ENCODE measurements around the gene ZNF628.

ZNF628 gene

DNA sequence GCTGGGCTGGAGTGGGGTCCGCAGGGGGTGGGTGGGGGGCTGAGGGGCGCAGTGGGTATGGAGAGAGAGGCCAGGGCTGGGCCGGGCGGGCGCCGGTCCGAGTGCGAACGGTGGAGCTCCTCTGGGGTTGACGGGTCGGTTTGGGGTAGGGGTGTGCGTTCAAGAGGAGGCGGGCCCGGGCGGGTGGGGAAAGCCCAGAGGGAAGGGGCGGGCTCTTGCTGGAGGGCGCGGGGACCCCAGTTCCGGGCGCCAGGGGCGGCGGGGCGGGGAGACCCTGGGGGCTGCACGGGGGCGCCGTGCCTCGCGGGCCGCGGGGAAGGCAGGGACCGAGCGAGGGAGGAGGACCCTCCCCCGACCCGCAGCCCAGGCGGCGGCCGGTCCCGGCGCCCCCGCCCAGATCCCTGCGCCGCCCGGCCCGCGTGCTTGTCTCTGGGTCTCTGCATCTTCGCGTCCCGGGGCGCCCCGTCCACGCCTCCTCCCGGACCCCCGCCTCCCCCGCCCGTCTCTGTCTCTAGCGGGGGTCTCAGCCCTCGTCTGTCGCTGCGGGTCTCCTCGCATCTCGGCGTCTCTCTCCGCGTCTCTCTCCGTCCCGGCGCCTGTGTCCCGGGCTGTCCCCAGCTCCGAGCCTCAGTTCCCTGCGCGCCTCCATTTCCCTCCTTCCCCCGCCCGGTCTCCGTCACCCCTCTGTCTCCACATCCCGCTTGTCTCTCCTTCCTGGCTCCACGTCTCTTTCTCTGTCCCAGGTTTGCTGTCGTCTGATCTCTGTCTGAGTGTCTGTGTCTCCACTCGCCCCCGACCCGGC is 25.1 kb upstream of the ZNF628 start:
- TF ChIP-seq, protein P1, sequence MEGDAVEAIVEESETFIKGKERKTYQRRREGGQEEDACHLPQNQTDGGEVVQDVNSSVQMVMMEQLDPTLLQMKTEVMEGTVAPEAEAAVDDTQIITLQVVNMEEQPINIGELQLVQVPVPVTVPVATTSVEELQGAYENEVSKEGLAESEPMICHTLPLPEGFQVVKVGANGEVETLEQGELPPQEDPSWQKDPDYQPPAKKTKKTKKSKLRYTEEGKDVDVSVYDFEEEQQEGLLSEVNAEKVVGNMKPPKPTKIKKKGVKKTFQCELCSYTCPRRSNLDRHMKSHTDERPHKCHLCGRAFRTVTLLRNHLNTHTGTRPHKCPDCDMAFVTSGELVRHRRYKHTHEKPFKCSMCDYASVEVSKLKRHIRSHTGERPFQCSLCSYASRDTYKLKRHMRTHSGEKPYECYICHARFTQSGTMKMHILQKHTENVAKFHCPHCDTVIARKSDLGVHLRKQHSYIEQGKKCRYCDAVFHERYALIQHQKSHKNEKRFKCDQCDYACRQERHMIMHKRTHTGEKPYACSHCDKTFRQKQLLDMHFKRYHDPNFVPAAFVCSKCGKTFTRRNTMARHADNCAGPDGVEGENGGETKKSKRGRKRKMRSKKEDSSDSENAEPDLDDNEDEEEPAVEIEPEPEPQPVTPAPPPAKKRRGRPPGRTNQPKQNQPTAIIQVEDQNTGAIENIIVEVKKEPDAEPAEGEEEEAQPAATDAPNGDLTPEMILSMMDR (IDR thresholded peaks at IDR 0.05; ENCODE audit: borderline replicate concordance, insufficient read depth, low read depth, low read length) = no peak
- H3K4me3 ChIP-seq (ENCODE audit: low read depth, low read length) = no peak overlapping the region

GRCh38 chr19:55451965-55452748 is 24.3 kb upstream of the ZNF628 start:
- TF ChIP-seq, protein P1 (IDR thresholded peaks at IDR 0.05; ENCODE audit: borderline replicate concordance, insufficient read depth, low read depth, low read length) = no peak
- no peak overlapping the region for H3K4me3 ChIP-seq (ENCODE audit: low read depth, low read length)

DNA sequence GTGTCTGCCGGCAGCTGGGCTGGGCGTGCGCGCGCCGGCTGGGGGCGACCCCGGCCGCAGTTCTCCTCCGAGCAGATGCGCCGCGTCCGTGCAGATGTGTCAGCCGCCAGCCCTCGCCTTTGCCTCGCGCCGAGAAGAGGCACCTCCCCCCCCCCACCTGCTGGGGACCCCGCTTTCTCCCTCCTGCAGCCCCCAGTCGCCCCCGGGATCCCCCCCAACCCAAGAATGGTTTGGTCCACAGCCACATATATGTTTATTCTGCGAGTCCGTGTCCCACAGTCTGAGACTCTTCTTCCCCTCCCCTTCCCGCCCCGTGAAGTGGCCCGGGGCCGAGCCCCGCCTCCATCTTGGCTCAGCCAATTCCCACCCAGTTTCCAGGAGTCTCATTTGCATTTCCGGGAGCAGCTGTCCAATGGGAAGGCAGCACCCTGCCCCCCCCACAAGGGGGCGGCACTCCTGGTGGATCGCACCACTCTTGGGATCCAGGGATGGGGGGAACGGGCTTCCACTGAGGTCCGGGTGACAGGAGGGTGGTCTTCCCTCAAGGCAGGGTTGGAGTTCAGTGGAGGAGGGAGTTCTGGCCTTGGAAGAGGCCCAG is 23.6 kb upstream of the ZNF628 start:
- TF ChIP-seq, protein P1 (IDR thresholded peaks at IDR 0.05; ENCODE audit: borderline replicate concordance, insufficient read depth, low read depth, low read length) = no peak
- H3K4me3 ChIP-seq (ENCODE audit: low read depth, low read length) = no peak overlapping the region

DNA sequence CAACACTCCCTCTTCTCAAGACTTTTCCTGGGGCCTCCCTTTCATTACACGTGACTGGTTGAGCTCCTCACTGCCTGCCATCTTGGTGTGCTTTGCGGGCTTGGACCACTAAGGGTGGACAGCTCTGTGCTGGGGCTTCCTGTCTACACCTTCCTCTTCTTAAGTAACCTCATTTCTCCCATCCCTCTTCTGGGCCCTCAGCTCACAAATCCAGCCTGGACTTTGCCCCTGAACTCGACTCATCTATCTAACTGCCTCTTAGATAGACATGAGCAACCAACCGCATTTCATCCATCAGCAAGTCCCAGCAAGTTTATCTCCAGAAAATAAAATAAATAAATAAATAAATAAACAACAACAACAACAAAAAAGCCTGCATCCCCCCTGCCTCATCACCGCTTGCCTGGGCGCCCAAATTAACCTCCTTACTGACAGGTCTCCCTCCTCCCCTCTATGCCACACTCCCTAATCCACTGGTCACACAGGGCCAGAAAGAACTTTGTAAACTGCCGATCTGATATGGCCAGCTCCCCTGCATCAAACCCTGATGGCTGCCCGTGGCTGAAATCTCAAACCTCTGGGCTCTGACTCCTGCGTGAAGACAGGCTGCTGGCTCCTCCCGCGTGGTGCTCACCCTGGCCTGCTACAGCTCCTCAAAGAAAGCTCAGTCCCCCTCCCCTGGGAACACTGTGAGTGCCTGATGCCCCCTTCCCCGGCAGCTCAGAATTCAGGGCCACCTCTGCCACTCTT is 22.7 kb upstream of the ZNF628 start:
- H3K4me3 ChIP-seq (ENCODE audit: low read depth, low read length) = no peak overlapping the region
- TF ChIP-seq, protein P1 (IDR thresholded peaks at IDR 0.05; ENCODE audit: borderline replicate concordance, insufficient read depth, low read depth, low read length) = no peak

DNA sequence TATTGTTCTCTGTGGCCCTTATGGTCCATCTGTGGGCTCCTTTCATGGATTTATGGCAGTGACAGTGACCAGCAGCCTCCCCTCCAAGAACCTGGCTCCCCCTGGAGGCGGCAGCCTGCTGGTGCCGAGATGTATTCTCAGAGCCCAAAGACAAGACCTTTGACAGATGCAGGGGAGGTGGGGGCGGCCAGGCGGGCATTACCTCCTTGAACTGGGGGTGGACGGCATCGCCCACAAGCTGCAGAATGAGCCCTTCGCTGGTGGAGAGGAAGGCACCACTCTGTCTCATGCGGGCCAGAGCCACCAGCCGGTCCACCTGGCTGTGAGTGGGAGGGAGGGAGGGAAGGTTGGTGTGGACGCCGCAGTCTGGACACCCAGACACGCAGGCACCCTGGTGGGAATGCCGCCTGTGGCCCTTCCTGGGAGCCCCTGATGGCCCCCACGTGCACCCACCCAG is 21.6 kb upstream of the ZNF628 start:
- H3K4me3 ChIP-seq (ENCODE audit: low read depth, low read length) = no peak overlapping the region
- TF ChIP-seq, protein P1 (IDR thresholded peaks at IDR 0.05; ENCODE audit: borderline replicate concordance, insufficient read depth, low read depth, low read length) = peak; percentile 76

DNA sequence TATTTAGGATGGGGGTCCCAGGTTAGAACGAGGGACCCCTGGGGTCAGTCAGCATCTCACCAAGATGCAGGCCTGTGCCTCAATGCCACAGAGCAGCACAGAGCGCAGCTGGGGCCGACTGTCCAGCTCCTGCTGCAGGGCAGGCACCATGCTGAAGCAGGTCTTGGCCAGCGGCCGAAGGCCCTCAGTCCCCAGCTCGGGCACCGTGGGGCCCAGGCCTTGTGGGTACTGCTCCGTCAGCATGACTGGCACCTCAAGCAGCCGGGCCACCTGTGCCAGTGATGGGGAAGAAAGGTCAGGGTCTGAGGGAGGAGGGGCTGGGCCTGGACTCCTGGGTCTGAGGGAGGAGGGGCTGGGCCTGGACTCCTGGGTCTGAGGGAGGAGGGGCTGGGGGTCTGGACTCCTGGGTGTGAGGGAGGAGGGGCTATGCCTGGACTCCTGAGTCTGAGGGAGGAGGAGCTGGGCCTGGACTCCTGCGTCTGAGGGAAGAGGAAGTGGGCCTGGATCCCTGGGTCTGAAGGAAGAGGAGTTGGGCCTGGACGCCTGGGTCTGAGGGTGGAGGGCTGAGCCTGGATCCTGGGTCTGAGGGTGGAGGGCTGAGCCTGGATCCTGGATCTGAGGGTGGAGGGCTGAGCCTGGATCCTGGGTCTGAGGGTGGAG is 20.7 kb upstream of the ZNF628 start:
- H3K4me3 ChIP-seq (ENCODE audit: low read depth, low read length) = no peak overlapping the region
- TF ChIP-seq, protein P1 (IDR thresholded peaks at IDR 0.05; ENCODE audit: borderline replicate concordance, insufficient read depth, low read depth, low read length) = no peak

Measured in GM12875 (cell line).